HL-60 (cell line): Measurements from ENCODE around the gene SHB.

Experiments
- CTCF ChIP-seq: IDR thresholded peaks from one replicate; pipeline ENCODE4 v1.5.1; 2011; ENCODE audit warnings: low read length, control low read depth, inconsistent platforms; ENCODE audit not compliant: insufficient read depth
- GABPA ChIP-seq: IDR thresholded peaks from 2 replicates; pipeline ENCODE4 v1.6.1; 2012; ENCODE audit warnings: low read depth
- POLR2AphosphoS5 ChIP-seq: IDR thresholded peaks from 2 replicates; pipeline ENCODE4 v1.6.1; 2012; ENCODE audit warnings: low read depth
- TF ChIP-seq, protein P1 (sequence below): IDR thresholded peaks from 2 replicates; pipeline ENCODE4 v1.6.1; 2012; ENCODE audit warnings: low read depth; ENCODE audit not compliant: insufficient replicate concordance

DNA sequence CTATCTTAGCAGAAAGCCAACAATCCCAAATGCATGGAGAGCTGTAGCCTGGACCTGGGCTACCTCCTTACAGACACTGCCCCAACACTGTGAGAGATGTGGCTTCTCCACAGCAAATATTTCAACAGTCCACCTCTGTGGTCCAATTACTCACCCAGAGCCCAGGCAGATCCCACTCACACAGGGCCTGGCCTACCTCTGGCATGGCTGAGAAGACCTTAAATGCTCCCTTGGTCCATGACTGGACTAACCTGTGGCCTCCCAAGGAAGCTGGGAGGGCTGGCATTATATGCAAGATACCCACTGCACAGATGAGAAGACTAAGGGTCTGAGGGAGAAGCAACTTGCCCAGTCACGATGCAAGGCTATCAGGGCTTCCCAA, 142.3 kb downstream of the SHB start:
- TF ChIP-seq POLR2AphosphoS5 (no peak), CTCF (no peak), GABPA (no peak)
- TF ChIP-seq, protein P1, sequence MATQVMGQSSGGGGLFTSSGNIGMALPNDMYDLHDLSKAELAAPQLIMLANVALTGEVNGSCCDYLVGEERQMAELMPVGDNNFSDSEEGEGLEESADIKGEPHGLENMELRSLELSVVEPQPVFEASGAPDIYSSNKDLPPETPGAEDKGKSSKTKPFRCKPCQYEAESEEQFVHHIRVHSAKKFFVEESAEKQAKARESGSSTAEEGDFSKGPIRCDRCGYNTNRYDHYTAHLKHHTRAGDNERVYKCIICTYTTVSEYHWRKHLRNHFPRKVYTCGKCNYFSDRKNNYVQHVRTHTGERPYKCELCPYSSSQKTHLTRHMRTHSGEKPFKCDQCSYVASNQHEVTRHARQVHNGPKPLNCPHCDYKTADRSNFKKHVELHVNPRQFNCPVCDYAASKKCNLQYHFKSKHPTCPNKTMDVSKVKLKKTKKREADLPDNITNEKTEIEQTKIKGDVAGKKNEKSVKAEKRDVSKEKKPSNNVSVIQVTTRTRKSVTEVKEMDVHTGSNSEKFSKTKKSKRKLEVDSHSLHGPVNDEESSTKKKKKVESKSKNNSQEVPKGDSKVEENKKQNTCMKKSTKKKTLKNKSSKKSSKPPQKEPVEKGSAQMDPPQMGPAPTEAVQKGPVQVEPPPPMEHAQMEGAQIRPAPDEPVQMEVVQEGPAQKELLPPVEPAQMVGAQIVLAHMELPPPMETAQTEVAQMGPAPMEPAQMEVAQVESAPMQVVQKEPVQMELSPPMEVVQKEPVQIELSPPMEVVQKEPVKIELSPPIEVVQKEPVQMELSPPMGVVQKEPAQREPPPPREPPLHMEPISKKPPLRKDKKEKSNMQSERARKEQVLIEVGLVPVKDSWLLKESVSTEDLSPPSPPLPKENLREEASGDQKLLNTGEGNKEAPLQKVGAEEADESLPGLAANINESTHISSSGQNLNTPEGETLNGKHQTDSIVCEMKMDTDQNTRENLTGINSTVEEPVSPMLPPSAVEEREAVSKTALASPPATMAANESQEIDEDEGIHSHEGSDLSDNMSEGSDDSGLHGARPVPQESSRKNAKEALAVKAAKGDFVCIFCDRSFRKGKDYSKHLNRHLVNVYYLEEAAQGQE = no peak
